CD4-positive, alpha-beta T cell treated with Interleukin-12 subunit alpha and Interleukin-12 subunit beta, for 1 hour (primary cell): ENCODE measurements around the gene SNAPC2.
"Not testable (repeated sequence)": the region's sequence is repeated elsewhere in the genome, so short reads cannot be mapped to it uniquely, and the experiment has no call there.

Experiments
- DNase-seq: peaks from one replicate; pipeline ENCODE4 v3.0.0-alpha.2; 2020

Gene SNAPC2

GRCh38 chr19:7923295-7924191 lies 3.4 kb downstream of the SNAPC2 start:
- no peak for DNase-seq

GRCh38 chr19:7924241-7924640 lies 4.1 kb downstream of the SNAPC2 start:
- no peak for DNase-seq

- no peak for DNase-seq
These were observed 4.6 kb downstream of the SNAPC2 start for GRCh38 chr19:7924651-7925170.

GRCh38 chr19:7925171-7925851 lies 5.2 kb downstream of the SNAPC2 start:
- DNase-seq: peak; percentile 78

DNA sequence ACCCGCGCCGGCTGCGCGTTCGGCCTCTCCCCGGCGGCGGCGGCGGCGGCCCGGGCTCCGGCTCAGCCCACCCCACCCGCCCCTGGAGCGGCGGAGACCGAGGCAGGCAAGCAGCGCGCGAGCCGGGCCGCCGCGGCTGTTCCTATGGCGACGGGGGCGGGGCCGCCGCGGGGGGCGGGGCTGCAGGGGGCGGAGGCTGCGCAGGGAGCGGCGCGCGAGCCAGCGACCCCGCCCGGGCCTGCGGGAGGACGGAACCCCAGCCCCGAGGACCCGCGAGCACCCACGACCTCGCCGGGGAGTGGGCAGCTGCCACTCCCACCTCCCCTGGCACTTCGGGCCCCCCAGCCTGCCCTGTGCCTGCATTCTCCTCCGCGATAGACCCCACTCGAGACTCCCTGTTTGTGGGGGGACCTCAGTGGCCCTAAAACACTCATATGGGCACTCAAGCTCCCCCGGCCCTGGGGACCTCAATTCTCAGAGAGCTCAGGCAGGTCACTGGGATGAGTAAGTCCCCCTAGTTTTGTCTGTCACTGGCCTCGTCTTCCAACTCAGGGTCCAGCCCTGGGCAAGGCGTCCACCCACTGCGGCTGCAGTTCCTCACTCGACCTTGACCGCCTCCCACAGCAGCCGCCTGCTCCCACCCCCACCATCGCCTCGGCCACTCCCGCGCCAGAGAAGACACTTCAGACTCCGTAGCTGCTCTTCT lies 6.0 kb downstream of the SNAPC2 start, which contains the start of gene CTXN1:
TSS of gene CTXN1 (minus strand) at position 115 of the 706 bp plus-strand sequence. CDS start 597 bp downstream, outside the sequence.
- DNase-seq: peak; percentile 84

DNA sequence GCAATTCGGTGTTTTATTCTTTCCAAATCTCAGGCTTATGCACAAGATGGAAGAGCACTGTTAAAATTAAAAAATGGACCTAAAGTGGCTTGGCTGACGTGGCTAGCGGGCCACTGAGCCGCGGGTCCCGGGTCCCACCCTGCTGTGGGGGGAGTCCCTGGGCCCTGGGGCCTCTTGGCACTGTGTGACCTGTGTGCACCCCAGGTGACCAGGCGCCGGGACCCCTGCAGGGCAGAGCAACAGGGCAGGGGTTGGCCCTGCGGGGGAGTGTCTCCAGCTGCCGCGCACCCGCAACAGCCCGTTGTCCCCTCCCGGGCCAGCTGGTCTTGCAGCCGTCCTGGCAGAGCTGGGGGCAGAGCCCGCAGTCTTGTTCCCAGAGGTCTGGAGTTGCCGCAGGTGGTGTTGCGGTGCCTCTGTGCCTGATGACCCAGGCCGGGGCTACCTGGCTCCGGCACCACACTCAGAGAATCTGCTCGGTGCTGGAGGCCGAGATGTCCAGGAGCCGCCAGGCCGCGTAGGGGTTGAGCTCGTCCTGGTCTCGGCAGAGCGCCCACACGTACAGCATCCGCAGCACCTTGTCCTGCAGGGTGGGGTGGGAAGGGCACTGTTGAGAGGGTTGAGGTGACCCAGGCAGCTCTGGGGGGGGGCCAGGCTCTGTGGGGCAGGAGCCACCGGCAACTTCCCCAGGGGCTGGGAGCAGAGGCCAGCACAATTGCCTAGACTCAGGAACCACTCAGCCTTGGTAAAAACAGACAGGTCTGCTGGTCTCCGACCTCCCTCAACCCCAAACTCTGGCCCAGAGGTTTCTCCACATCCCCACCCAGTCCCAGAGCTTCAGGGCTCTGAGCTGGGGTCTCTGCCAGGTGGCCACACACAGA lies 6.8 kb downstream of the SNAPC2 start:
- DNase-seq: no peak

GRCh38 chr19:7927605-7928333 lies 7.6 kb downstream of the SNAPC2 start:
- DNase-seq: no peak

GRCh38 chr19:7928334-7928706 lies 8.2 kb downstream of the SNAPC2 start:
- DNase-seq: no peak

DNA sequence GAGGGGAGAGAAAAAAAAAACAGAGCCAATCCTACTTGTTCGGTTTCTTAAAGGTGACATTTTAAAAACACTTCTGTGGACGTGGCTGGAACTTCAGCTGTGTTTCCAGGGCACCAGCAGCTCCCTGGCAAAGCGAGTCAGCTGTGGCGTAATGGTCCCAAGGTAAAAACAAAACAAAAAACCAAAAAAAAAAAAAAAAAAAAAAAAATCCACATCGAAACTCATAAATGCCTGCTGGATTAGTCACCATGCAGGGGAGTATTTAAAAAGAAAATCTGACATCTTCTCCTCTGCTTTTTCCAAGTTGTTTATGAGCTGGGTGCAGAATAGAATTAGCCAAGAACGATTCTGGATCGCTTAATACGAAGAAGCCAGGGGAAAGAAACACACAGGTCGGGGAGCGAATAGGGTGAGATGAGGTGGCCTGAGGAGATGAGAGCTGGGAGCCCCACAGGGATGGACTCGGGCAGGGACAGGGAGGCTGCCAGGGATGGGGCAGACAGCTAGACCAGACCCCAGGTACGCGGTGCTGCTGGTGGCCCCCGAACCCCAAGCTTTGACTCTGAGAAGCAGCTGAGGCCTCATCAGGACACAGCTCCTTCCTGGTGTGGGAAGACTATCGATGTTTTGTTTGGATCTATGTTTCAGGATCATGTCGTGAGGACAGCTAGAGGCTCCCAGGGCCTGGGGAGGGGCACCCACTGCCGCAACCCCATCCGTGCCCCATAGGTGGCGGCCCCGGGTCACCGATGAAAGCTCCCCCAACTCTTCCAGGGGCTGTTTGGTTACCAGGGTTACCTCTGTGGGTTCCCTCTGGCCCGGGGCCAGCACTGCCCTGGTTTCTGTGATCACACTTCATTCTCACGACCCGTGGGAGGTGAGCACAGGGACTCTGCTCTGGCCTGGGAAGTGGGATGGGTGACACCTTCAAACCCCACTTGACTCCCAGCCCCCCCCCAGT lies 8.9 kb downstream of the SNAPC2 start:
- DNase-seq: peak; percentile 79

GRCh38 chr19:7930030-7930429 lies 9.9 kb downstream of the SNAPC2 start:
- DNase-seq: not testable (repeated sequence)

DNA sequence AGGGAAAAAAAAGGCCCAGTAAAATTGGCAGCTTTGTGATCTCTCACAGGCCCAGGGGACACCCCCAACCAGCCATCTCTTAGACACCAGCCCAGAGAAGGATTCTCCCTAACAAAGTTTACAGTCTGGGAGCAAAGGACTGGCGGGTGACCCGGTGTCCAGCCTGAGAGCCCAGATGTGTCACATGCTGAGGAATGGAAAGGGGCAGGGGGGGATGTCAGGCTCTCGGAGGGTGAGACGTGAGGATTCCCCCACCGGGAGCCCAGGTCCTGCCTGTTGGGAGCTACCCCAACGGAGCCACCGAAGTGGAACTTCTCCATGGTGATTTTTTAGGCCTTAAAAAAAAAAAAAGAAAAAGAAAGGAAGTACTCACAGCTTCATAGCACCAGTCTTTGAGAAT lies 10.6 kb downstream of the SNAPC2 start:
- DNase-seq: no peak

DNA sequence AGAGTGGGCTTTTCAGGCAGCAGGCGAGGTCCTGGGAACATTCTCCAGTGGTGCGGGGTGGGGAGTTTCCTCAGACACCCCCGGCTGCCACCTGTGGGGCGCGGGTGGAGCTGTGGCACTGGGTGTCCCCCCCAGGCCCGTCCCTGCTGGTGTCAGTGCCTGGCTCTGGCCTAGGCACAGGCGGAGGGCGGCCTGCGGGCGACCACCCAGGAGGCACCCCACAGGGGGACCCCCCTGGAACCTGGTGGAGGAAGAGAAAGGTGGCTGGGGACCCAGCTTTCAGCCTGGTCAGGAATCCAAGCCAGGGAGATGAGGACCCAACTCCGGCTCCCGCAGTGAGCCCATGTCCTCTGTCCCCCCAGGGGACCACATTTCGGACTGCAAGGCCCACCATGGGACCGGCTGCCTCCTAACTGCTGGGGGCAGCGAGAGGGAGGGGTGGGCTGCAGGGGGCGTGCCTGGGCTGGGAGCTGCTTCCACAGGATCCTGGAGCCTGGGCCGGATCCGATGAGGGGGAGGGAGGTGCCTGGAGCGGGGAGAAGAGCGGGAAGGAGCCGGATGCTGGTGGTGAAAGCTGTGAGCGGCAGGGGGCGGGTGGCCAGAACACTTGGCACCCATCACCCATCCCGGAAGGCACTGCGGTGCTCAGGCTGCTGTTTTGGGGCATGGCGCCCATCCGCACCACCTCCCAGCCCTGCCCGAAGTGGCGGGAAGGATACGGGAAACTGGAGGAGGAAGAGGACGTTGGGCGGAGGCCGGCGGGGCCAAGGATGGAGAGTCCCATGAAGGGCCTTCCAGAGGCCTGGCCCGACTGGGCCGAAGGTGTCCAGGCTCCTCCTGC lies 11.3 kb downstream of the SNAPC2 start:
- no peak for DNase-seq

DNA sequence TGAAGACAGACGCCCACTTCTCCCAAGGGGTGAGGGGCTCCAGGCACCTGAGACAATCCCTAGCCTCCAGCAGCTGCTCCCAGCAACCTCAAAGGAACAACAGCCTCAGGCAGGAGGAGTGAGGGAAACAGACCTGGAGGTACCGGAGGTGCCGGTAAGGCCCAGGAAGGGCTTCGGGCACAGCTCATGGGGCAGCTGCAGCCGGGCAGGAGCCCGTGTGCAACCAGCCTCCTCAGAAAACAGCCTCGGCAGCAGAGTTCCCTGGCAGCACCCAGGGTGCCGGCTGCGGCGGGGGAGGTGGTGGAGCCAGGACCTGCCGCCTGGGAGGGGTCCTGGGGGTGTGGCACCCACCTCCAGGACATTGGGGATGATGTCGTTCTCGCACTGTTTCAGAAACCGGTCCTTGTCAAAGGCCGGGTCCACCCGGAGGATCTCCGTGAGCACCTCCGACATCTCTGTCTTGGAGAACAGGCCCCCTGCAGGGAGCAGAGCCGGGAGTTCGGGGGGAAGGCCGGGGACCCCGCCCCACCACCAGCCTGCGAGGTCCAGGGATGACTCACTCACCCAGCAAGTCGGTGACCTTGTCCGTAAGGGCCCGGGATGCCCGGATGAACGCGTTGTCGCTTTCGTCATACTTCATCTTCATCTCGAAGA lies 12.3 kb downstream of the SNAPC2 start:
- no peak for DNase-seq

- no peak for DNase-seq
These were observed 12.8 kb downstream of the SNAPC2 start for GRCh38 chr19:7932930-7933300.

GRCh38 chr19:7933411-7933810 lies 13.3 kb downstream of the SNAPC2 start:
- no peak for DNase-seq

- no peak for DNase-seq
These were observed 13.9 kb downstream of the SNAPC2 start for GRCh38 chr19:7933828-7934725.

DNA sequence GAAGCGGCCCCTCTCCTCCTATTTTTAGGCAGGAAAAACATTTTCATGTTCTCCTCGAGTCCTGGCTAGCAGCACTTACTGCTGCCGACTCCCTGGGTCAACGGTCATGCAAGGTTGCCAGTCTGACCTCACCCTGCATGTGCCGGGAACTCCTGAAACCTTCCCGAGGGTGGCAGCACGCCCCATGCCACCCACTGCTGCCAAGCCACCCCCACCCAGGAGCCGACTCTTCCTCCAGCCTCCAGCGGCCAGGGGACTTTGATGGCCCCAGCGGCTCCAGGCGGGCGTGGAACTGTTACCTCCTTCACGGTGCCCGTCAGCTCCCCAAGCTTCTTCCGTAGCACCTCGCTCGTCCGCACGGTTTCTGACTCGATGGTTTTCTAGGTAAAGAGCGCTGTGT lies 14.6 kb downstream of the SNAPC2 start:
- no peak for DNase-seq

GRCh38 chr19:7940841-7941240 lies 20.7 kb downstream of the SNAPC2 start:
- no peak for DNase-seq
